SK-N-DZ (cell line): ENCODE measurements around the gene RPLP2.

ENCODE experiments used
- DNase-seq: peaks from one replicate; pipeline ENCODE4 v3.0.0-alpha.2; 2015; ENCODE audit warnings: low spot score

The RPLP2 gene

GRCh38 chr11:803770-804598, 5.8 kb upstream of the RPLP2 start:
- DNase-seq, result no peak

DNA sequence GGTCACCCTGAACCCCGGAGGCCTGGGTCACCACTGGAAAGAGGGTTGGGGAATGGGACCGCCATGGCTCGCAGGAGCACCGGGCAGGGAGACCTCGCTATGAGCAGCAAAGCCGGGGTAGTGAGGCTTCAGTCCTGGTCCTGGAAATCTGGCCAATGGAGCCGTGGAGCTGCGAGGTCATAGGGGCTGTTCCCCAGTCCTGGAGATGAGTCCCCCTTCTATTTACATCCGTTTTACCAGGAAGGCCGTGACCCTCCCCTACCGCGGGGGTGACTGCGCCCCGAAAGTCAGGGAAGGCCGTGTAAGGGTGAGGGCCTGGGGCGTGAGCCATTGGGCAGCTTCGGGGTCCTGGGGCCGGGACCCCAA, 5.2 kb upstream of the RPLP2 start:
- DNase-seq, result no peak

- DNase-seq, result no peak
Measured at GRCh38 chr11:808427-809286, 1.1 kb upstream of the RPLP2 start.

DNA sequence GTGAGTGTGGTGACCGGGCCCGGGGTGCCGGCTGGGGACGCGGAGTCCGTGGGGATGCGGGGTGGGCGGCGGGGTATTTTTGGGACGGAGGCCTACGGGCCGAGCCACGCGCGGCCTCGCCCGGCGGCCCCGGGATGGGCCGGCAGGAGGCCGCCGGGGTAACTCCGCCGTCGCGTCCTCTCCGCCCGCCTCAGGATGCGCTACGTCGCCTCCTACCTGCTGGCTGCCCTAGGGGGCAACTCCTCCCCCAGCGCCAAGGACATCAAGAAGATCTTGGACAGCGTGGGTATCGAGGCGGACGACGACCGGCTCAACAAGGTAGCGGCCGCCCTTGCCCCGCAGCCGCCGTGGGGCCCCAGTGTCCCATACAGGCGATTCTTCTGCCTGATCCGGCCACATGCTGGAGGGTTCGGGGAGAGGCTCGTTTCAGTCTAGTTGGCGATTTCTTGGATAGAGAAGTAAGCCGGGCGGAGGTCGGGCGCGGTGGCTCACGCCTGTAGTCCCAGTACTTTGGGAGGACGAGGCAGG, 337 bp downstream of the RPLP2 start:
- no peak for DNase-seq

- DNase-seq, result no peak
Measured at GRCh38 chr11:811446-812245, 1.9 kb downstream of the RPLP2 start.

GRCh38 chr11:812390-812789, 2.6 kb downstream of the RPLP2 start:
- DNase-seq, result no peak

DNA sequence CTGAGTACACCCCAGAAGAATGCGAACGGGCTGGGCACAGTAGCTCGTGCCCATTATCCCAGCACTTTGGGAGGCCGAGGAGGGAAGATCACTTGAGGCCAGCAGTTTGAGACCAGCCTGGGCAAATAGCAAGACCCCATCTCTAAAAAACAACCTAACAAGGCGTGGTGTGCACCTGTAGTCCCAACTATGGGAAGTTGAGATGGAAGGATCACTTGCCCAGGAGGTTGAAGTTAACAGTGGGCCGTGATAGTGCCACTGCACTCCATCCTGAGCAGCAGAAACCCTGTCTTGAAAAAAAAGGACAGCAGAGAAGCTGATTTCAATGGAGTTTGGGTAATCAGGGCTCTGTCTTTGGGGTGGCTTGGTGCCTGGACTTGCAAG, 3.3 kb downstream of the RPLP2 start:
- no peak for DNase-seq

GRCh38 chr11:813456-814096, 3.8 kb downstream of the RPLP2 start:
- DNase-seq, result no peak

DNA sequence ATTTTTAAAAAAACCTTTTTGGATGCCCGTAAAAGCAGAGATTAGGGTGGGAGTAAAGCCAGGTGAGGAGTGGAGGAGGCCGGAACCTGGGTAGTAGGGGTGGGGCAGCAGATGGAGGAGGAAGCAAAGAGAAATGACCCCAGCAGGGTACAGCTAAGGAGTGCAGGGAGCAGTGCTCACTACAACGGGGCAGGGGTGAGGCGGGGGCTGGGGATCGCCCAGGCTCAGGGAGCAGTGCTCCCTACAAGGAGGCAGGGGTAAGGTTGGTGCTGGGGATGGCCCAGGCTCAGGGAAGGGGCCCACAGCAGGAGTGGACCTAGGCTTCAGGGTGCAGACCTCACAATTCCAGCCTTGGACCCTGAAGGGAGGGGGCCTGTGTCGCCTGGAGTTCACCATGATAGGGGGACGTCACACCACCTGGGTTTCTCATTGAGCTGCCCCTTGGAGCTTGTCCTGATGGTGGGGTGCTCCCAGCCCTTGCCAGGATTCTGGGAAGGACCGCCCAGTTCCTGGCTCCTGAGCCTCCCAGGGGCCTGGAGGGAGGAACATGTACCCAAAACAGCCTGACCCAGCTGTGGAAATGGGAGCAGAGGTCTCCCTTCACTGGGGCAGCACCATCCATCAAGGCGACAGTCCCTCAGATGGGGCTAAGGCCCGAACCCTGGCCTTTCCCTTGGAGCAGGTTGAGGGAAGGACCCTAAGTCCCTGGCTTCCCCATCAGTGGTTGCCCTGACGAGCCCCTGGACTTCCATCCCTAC, 6.1 kb downstream of the RPLP2 start:
- DNase-seq, result no peak

GRCh38 chr11:816433-816779, 6.6 kb downstream of the RPLP2 start:
- no peak for DNase-seq

DNA sequence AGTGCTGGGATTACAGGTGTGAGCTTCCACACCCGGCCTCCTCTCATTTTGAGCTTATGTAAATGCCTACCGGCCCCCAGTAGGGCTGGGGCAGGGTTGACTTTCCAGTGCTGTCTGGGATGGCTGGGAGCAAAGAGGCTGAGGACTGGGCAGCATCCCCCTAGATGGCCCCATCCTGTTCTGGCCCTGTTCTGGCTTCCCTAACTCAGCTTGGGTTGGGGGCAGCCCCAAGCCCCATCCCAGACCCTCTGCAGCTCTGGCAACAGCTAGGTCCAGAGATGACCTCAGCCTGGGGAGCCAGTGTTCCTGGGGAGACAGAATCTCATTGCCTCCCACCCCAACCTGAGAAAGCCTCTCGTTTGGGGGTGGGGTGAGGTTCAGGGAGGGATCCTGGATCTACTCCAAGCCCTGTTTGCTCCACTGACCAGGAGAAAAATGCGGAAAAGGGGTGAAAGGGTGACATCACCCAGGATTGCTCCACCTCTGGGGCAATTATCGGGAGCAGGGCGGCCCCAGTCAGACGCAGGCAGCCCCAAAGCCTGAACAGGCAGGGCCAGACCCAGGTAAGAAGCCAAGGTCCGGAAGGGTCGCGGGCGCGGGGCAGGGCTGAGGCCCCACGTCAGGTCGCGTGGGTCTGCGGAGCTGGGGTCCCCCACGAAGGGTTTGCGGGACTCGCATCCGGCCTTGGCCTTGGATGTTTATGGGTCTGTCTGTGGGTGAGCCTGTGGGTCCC, 8.8 kb downstream of the RPLP2 start, which contains the start of gene PNPLA2:
Gene PNPLA2 (plus strand): TSS at position 519 of the 733 bp plus-strand sequence. CDS start 805 bp downstream, outside the sequence.
- no peak for DNase-seq

- DNase-seq, result peak; percentile 84
Measured at GRCh38 chr11:819129-819931, 9.6 kb downstream of the RPLP2 start.

- DNase-seq, result peak; percentile 84
Measured at GRCh38 chr11:819943-820649, 10.3 kb downstream of the RPLP2 start.

DNA sequence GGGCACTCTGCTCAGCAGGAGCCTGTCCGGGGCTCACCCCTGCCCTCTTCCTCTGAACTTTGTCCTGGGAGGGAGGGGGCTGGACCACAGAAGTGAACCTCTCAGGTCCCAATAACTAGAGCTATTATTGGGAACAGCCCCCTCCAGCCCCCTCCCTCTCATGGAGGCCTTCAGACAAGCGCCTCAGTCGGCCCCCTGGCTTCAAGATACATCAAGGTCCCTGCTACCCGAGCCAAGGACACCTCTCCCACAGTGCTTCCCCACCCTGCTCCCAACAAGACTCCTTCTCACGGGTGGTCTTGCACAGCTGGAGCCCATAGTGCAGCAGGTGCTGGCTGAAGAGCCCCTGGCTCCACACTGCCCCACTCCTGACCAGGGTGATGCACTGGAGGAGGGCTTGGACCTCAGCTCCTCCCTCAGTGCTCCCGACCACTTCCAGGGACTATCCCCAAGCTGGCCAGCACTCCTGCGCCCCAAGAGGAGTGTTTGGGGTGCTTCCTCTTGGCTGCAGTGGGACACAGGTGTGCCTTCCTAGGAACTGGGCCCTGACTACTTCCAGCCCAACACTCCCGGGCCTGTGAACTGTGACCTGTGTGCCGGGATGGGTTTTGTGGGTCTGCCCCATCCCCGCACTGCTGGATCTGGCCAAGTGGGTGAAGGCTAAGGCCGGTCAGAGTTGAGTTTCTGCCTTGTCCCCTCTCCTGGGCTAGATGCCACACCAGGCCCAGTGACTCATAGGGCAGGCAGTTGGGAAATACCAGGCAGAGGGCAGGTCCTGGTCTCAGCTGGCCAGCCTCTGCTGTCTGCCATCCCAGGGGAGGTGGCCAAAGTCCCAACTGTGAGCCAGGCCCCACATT, 11.1 kb downstream of the RPLP2 start:
- no peak for DNase-seq

GRCh38 chr11:821512-822371, 12.0 kb downstream of the RPLP2 start:
- DNase-seq, result no peak
